Measurements from ENCODE around the gene UPK3BL2.
"Not testable (repeated sequence)": the region's sequence is repeated elsewhere in the genome, so short reads cannot be mapped to it uniquely, and the experiment has no call there.

The UPK3BL2 gene

GRCh38 chr7:102543596-102543995 is at the start of gene UPK3BL2:
TSS of gene UPK3BL2 (minus strand) at chr7:102543696. CDS start at chr7:102543636, 60 bp downstream.
- DNase-seq; intact Hi-C loops (cut with DNase I): not testable (repeated sequence)

- intact Hi-C loops (cut with DNase I) = not testable (repeated sequence)
- DNase-seq = peak in 5 of 10 donors; percentile 8 to 77 (median 17)
Observed at GRCh38 chr7:102592477-102593019, 49.1 kb upstream of the UPK3BL2 start.

- DNase-seq; intact Hi-C loops (cut with DNase I): not testable (repeated sequence)
Observed at GRCh38 chr7:102589857-102590256, 46.4 kb upstream of the UPK3BL2 start.

- DNase-seq; intact Hi-C loops (cut with DNase I): not testable (repeated sequence)
Observed at GRCh38 chr7:102583495-102583894, 40.0 kb upstream of the UPK3BL2 start.

- DNase-seq; intact Hi-C loops (cut with DNase I): not testable (repeated sequence)
Observed at GRCh38 chr7:102581722-102582121, 38.2 kb upstream of the UPK3BL2 start.

GRCh38 chr7:102578486-102578885 is 35.0 kb upstream of the UPK3BL2 start:
- intact Hi-C loops (cut with DNase I) = not testable (repeated sequence)
- DNase-seq = peak in 2 of 10 donors; percentile 49 to 62

- intact Hi-C loops (cut with DNase I) = not testable (repeated sequence)
- peak in 1 of 10 donors; percentile 41 for DNase-seq
Observed at GRCh38 chr7:102577315-102578240, 34.1 kb upstream of the UPK3BL2 start.

- DNase-seq; intact Hi-C loops (cut with DNase I): not testable (repeated sequence)
Observed at GRCh38 chr7:102576363-102576762, 32.9 kb upstream of the UPK3BL2 start.

- DNase-seq; intact Hi-C loops (cut with DNase I): not testable (repeated sequence)
Observed at GRCh38 chr7:102574607-102575006, 31.1 kb upstream of the UPK3BL2 start.

GRCh38 chr7:102572261-102573239 is 29.1 kb upstream of the UPK3BL2 start, which contains the start of gene POLR2J3:
TSS of gene POLR2J3 (minus strand) at chr7:102572583. CDS start at chr7:102572521, 62 bp downstream.
- DNase-seq = peak; percentile 88 to 100 (median 98)
- intact Hi-C loops (cut with DNase I) = not testable (repeated sequence)

- intact Hi-C loops (cut with DNase I) = not testable (repeated sequence)
- DNase-seq = peak in 4 of 10 donors; percentile 23 to 68 (median 58)
Observed at GRCh38 chr7:102568620-102569019, 25.1 kb upstream of the UPK3BL2 start.

GRCh38 chr7:102550808-102551422 is 7.4 kb upstream of the UPK3BL2 start, which contains the start of gene SPDYE2:
TSS of gene SPDYE2 (plus strand) at chr7:102551226. CDS start at chr7:102553256, 2,030 bp downstream.
- intact Hi-C loops (cut with DNase I); DNase-seq: not testable (repeated sequence)

- intact Hi-C loops (cut with DNase I); DNase-seq: not testable (repeated sequence)
Observed at GRCh38 chr7:102546353-102546752, 2.9 kb upstream of the UPK3BL2 start.

- intact Hi-C loops (cut with DNase I) = not testable (repeated sequence)
- peak in 1 of 10 donors; percentile 15 for DNase-seq
Observed at GRCh38 chr7:102545288-102545687, 1.8 kb upstream of the UPK3BL2 start.

GRCh38 chr7:102544372-102544771 is 876 bp upstream of the UPK3BL2 start:
- intact Hi-C loops (cut with DNase I); DNase-seq: not testable (repeated sequence)

- peak in 3 of 10 donors; percentile 11 to 77 (median 25) for DNase-seq
- intact Hi-C loops (cut with DNase I) = not testable (repeated sequence)
Observed at GRCh38 chr7:102542771-102543170, 725 bp downstream of the UPK3BL2 start.

GRCh38 chr7:102542083-102542482 is 1.4 kb downstream of the UPK3BL2 start:
- peak in 1 of 10 donors; percentile 67 for DNase-seq
- intact Hi-C loops (cut with DNase I) = not testable (repeated sequence)

GRCh38 chr7:102540604-102541003 is 2.9 kb downstream of the UPK3BL2 start:
- DNase-seq; intact Hi-C loops (cut with DNase I): not testable (repeated sequence)

GRCh38 chr7:102535062-102535615 is 8.4 kb downstream of the UPK3BL2 start:
- DNase-seq; intact Hi-C loops (cut with DNase I): not testable (repeated sequence)

Data from posterior cingulate gyrus (tissue), 11 donors.